SHP77 treated with DMSO at 0.1 percent for 48 hours (cell line): ENCODE data around the gene C4orf51.

ENCODE experiments used
- DNase-seq: peaks from one replicate; lab custom pipeline; 2025; lab: John Stamatoyannopoulos, UW

Gene C4orf51

DNA sequence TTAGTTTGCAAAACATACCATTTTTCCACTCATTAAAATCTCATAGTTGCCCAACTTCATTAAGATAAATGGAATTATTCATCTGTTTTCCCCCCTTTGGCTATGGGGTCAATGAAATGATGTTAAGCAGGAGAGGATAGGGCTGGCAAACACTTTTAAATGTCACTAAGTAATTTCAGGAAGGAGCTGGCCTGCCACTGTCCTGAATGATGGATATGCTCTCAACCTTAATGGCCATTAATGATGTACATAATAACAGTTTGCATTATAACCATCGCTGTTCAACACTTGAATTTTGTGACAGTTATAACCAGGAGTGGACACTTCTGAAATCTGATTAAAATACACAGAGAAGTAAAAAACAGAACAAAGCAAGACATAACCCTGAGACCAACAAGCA lies 77.2 kb downstream of the C4orf51 start:
- DNase-seq: no peak

DNA sequence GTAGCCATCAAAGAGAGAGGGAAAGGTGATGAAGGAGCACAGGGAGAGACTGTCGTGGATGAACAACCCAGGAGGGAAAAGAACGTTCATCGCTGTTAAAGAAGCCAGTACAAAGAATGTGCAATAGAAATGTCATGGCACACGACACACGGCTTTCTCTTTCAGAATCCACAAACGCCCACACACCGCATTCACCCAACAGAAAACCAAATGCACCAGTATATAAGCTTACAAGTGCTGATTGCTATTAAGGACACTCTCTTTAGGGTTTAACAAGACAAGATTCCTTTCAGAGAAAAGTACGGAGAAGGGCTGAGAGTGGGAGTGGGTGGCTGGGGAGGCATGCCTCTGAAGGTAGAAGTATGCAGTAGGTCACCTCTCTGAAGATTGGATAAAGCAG lies 80.2 kb downstream of the C4orf51 start:
- DNase-seq: no peak

DNA sequence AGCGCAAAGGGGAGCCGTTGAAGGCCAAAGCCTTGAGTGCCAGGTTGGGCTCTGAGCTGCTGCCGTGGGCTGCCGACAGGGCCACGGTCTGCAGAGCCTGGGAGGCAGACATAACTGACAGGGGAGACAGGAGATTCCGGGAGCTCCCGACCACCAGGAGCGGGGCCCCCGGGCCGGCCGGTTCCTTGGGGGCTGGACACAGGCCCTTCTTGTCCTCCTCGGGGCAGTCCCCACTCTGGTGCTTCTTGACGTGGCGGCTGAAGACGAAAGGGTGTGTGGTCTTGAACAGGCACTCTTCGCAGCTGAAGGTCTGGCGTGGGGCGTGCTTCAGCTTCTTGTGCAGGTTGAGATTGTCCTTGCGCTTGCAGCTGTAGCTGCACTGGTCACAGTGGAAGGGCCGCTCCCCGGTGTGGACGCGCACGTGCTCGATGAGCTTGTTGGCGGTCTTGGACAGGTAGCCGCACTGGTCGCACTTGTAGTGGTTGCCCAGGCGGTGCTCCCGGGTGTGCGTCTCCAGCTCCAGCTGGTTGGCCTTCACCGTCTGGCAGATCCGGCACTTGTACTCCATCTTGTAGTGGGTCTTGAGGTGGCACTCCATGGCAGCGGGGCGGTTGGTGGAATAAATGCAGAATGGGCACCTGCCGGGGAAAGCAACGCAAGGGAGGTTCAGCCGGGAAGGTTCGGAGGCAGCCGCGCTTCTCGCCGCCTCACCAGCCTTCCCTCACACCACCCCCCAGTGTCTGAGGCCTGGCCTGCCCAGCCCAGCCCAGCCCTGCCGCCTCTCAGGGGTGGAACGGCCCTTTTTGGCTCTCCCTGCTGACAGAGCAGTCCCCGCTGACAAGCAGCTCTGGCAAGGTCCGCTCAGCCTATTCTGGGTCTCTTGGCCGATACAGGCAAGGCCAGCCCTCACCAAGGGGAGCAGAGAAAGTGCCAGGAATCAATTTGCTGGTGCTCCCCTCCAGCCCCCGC lies 81.3 kb downstream of the C4orf51 start:
- no peak for DNase-seq

DNA sequence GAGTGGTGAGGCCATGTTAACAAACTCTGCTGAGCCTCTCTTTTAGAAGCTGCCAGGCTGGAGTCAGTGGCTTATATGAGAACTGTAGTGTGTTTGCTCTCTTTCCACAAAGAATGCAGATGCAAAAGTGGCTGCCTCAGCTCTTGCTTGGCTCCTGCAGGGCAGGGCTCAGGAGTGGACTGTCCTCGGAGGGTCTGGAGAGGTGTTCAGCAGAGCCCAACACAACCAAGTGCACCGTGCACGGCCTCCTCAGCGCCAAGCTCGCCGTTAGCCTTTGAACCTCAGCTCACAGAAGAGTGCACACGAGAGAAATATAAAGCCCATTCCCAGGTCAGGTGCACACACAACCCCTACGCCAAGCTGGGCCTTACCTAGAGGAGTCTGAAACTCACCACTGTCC lies 82.8 kb downstream of the C4orf51 start:
- DNase-seq: no peak

DNA sequence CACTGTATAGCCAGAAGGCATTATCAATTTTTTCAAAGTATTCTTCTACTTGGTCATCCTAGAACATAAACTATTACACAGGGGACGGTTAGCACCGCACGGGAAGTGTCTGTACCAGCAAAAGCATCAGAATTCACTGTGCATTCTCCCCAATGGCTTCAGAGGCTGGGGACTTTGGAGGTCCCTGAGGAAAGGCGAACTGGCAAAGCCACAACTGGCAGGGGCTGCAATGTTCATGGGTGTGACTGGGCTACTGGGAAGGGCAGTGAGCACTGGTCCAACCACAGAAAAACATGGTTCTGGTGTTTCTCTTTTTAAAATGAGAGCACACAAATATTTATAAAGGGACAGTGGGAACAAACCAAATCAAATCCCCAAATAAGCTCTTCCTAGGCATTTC lies 83.5 kb downstream of the C4orf51 start:
- DNase-seq: no peak

DNA sequence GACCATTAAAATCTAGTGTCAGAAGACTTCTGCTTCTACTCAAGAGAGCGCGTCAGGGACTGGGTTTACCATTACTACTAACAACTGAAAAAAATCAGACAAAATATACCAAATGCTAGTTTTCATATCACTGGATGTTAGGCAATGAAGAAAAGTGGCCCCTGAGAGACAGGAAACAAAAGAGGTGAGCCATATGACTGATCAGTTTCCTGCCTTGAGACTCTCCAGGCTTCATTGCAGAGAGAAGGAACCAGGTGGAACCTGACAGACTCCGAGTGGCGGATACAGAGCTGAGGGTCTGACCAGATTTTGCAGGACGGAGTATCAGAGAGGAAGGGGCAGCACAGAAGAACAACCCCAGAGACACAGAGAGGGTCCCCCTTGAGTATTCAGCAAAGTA lies 86.3 kb downstream of the C4orf51 start:
- DNase-seq: no peak

DNA sequence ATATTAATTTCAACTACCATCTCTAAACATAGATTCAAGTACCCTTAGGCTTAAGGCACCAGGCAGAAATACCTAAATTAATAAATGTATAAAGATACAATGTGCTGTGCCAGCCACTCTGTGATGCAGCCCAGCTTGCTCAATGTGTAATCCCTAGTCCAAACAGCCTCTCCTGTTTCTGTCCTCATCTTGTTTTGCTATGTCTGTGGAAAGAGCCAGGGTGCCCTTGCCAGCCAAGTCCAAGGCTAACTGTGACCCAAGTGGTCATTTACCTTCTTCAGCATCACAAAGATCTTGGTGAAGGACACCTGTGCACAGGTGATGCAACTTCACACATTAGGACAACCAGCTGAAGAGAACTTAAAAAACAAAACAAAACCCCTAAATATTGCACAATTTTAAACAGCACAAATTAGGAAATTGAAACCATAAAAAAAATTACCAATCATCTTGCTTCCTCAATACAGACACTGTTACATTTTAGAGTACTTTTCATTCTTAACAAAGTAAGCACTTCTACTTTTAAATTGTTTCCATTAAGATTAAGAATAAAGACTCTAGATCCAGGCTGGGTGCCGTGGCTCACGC lies 89.6 kb downstream of the C4orf51 start:
- DNase-seq: no peak

DNA sequence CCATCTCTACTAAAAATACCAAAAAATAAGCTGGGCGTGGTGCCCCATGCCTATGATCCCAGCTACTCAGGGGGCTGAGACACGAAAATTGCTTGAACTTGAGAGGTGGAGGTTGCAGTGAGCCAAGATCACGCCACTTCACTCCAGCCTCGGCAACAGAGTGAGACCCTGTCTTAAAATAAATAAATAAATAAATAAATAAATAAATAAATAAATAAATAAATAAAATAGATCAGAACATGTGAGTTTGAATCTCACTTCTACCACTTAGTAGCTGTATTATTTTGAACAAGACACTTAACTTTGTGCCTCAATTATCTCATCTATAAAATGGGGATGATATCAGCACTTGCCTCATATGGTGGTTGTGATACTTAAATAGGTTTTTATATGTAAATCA lies 90.2 kb downstream of the C4orf51 start:
- DNase-seq: no peak

DNA sequence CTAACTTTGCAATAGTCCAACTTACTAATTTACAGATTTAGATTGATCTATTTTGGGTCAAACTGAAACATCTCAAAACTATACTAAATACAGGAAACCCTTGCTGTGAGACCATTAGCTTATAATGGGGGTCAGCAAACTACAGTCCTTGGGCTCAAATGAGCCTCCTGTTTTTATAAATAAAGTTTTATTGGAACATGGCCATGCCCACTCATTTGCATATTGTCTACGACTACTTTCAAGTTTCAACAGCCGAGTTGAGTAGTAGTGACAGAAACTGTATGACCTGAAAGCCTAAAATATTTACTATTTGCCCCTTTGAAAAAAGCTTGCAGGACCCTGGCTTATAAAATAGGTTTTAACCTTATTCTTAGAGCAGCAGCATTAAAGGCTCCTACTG lies 92.4 kb downstream of the C4orf51 start:
- no peak for DNase-seq

DNA sequence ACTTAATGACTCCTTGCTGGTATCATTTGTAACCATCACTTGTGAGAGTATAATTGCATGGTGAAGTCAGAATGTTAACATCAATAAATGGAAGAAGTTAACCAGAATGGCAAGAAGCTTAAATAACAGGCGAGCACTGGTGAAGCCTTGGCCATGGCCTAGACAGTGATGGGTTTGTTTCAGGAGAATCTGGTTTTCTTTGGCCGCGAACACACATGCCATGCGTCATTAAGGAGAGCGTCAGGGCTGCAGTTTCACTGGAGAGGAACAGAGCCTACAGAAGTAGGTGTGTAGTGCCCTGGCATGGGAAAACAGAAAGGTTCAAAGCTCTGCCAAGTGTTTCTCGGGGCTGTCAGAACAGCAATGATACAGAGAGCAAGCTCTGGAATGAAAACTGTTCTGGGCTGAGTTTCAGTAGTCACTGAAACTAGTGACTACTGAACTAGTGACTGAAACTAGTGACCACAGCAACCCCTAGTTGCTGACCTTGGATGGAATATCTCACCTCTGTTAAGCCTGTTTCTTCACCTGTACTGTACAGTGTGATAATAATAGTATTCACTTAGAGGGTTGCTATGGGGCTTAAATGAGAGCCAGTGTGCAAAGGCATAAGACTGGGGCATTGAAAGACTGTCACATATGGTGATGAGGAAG lies 93.8 kb downstream of the C4orf51 start:
- no peak for DNase-seq

DNA sequence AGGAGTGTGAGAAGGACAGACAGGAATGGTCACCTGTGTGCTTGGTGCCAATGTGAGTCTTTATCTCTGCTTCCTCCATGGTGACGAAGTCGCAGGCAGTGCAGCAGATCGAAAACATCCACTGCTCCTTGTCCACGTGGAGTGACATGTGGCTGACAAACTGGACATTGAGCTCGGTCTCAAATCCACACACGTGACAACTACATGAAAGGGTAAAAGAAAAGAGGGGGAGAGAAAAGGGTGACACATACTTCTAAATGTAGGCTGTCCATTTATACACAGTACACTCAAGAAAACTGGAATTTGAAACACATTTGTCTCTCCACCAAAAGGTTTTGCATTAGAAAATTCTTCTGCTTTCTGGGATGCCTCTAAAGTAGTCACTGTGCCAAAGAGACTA lies 94.5 kb downstream of the C4orf51 start:
- no peak for DNase-seq

DNA sequence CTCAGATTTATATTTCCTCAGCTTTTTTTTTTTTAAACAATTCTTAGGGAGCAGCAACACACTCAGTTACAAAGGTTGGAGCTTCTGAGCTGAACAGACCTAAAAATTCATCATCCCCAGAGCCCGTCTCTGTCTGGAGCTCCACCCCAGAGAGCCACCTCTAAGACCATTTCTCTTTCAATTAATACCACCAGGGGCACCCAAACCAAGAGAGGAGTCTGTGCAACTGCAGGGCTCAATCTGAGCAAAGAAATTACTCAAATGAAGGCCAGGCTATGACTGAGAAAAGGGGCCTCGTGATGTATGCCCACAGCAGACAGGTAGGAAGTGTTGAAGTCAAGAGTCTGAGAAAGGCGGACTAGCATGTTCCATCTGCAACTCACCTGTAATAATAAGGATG lies 95.5 kb downstream of the C4orf51 start:
- no peak for DNase-seq

DNA sequence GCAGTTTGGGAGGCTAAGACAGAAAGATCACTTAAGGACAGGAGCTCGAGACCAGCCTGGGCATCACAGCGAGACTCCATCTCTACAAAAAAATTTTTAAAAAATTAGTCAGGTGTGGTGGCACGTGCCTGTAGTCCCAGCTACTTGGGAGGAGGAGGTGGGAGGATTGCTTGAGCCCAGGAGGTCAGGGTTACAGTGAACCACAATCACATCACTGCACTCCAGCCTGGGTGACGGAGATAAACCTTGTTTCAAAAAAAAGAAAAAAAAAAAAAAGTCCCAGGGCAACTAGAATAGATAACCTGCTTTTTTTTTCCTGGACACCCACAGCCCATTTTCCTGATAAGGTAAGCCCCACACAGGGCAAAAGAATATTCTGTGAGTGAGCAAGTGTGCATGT lies 96.3 kb downstream of the C4orf51 start:
- DNase-seq: no peak

DNA sequence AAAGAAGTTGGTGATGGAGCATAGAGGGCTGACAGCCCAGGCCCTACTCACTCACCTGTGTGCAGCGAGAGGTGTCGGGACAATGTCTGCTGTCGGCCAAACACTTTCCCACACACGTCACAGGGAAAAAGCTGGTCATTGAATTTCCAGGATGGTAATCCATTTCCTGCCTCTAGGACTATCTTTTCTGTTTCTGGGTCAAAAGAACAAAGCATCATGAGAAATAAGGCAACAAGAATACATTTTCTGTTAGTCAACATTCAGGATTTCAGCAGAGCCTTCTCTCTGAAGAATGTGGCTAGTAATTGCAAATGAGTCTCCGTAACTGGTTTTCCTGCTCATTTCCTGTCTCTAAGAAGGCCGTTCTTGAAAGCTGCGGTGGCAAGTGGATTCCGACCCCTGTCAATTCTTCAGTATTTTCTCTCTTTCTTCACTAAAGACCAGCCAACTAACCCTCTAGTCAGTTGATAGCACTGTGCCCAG lies 99.4 kb downstream of the C4orf51 start:
- no peak for DNase-seq

DNA sequence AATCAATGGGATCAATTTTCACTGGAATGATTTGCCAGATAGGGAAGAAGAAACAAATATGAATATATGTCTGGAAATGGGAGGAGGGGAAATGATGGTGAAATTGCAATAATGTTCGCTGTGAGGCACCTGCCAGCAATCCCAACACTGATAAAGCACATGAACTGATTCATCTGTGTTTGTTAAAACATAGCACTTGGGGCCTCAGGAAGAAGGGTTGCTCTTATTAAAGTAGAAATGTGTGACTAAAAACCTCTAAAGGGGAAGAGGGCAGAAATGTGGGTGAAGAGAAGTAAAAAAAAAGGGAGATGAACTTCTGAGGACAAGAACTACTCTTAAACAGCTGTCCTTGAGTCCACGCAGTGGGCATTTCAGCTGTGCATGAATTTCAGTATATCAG lies 101.4 kb downstream of the C4orf51 start:
- DNase-seq: no peak
